Fibroblast of mammary gland (primary cell): ENCODE results near the gene RAP1A.
"Not testable (repeated sequence)": the region's sequence is repeated elsewhere in the genome, so short reads cannot be mapped to it uniquely, and the experiment has no call there.

Source experiments
- DNase-seq: peaks from one replicate; pipeline ENCODE4 v3.0.0-alpha.2; 2010; ENCODE audit warnings: low read depth
- H3K4me3 ChIP-seq: 2 replicates; pipeline ENCODE4 v1.5.1; 2011; ENCODE audit warnings: low read depth, mild to moderate bottlenecking, low read length, moderate library complexity; ENCODE audit not compliant: control insufficient read depth
- TF ChIP-seq, protein P1 (sequence below): conservative IDR thresholded peaks from 2 replicates; pipeline ENCODE4 v1.5.1; 2011; ENCODE audit warnings: low read depth, low read length, inconsistent platforms; ENCODE audit not compliant: control insufficient read depth, insufficient read depth

The RAP1A gene

DNA sequence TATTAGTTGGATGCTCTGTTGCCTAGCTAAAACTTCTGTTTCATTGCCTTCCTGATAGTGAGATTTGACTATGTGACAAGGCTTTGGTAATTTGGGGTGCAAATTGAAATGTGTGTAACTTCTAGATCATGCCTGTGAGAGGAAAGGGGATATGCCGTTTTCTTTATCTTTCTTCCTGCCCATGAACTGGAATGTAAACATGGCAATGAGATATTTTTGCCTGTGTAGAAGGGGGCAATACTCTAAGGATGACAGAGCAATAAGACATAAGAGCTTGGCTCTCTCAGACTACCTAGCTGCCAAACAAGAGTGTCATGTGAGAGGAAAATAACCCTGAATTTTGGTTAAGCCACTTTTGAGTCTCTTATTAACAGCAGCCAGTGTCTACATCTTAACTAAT, 49.7 kb downstream of the RAP1A start:
- TF ChIP-seq, protein P1, sequence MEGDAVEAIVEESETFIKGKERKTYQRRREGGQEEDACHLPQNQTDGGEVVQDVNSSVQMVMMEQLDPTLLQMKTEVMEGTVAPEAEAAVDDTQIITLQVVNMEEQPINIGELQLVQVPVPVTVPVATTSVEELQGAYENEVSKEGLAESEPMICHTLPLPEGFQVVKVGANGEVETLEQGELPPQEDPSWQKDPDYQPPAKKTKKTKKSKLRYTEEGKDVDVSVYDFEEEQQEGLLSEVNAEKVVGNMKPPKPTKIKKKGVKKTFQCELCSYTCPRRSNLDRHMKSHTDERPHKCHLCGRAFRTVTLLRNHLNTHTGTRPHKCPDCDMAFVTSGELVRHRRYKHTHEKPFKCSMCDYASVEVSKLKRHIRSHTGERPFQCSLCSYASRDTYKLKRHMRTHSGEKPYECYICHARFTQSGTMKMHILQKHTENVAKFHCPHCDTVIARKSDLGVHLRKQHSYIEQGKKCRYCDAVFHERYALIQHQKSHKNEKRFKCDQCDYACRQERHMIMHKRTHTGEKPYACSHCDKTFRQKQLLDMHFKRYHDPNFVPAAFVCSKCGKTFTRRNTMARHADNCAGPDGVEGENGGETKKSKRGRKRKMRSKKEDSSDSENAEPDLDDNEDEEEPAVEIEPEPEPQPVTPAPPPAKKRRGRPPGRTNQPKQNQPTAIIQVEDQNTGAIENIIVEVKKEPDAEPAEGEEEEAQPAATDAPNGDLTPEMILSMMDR = no peak
- no peak overlapping the region for H3K4me3 ChIP-seq
- no peak for DNase-seq

DNA sequence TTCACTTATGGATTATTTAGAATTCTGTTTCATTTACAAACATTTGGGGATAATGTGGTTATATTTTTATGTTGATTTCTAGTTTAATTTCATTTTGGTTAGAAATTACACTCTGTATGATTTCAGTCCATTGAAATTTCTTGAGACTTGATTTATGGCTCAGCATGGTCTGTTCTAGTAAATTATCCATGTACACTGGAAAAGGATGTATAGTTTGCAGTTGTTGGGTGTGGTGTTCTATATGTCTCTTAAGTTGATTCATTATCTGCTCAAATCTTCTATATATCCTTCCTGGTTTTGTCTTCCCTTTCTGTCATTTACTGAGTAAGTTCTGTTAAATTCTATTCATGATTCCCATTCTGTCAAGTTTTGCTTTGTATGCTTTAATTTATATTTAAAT, 52.3 kb downstream of the RAP1A start:
- TF ChIP-seq, protein P1 = no peak
- no peak overlapping the region for H3K4me3 ChIP-seq
- no peak for DNase-seq

DNA sequence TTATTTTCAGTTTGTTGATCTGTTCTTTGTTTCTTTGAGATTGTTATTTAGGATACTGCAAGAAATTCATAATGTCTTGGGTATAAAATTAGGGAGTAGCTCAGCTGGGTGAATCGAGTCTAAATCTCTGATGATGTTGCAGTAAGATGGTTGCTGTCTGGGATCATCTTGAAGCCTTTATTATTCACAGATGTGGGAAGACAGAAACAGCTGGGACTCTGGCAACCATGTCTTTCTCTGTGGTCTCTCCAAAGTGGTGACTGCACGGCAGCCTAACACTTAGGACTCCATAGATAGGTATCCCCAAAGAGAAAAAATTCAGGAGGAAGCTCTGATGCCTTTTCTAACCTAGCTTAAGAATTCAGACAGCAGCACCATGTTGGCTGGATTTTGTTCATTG, 52.7 kb downstream of the RAP1A start:
- H3K4me3 ChIP-seq = no peak overlapping the region
- TF ChIP-seq, protein P1 = no peak
- DNase-seq = peak; percentile 67

DNA sequence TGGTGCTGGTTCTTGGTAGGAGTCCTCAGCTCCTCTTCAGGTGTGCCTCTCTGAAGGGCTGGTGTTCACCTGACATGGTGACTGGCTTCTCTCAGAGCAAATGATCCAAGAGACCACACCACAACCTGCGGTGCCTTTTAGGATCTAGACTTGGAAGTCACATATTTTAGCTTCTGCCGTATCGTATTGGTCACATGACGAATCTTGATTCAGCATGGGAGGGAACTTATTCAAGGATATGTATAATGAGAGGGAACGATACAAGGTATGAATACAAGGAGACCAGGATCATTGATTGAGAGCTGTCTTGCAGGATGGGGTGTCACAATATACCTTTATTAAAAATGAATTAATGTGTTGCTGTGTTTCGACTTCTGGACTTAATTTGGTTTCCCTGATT, 58.0 kb downstream of the RAP1A start:
- H3K4me3 ChIP-seq = no peak overlapping the region
- TF ChIP-seq, protein P1 = no peak
- DNase-seq = no peak

DNA sequence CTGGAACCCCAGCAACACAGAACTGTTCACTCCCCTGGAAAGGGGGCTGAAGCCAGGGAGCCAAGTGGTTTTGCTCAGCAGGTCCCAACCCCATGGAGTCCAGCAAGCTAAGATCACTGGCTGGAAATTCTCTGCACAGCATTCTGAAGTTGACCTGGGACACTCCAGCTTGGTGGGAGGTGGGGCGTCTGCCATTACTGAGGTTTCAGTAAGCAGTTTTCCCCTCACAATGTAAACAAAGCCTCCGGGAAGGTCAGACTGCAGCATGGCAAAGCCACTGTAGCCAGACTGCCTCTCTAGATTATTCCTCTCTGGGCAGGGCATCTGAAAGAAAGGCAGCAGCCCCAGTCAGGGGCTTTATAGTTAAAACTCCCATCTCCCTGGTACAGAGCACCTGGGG, 60.0 kb downstream of the RAP1A start:
- no peak for DNase-seq
- no peak overlapping the region for H3K4me3 ChIP-seq
- TF ChIP-seq, protein P1 = no peak

DNA sequence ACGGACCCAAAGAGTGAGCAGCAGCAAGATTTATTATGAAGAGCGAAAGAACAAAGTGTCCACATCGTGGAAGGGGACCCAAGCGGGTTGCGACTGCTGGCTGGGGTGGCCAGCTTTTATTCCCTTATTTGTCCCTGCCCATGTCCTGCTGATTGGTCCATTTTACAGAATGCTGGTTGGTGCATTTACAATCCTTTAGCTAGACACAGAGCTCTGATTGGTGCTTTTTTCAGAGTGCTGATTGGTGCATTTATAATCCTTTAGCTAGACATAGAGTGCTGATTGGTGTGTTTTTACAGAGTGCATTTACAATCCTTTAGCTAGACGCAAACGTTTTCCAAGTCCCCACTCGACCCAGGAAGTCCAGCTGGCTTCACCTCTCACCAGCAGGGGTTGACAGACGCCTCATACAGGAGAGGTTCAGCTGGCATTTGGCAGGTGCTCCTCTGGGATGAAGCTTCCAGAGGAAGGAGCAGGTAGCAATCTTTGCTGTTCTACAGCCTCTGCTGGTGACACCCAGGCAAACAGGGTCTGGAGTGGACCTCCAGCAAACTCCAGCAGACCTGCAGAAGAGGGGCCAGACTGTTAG, 60.7 kb downstream of the RAP1A start:
- not testable (repeated sequence) for H3K4me3 ChIP-seq, DNase-seq

DNA sequence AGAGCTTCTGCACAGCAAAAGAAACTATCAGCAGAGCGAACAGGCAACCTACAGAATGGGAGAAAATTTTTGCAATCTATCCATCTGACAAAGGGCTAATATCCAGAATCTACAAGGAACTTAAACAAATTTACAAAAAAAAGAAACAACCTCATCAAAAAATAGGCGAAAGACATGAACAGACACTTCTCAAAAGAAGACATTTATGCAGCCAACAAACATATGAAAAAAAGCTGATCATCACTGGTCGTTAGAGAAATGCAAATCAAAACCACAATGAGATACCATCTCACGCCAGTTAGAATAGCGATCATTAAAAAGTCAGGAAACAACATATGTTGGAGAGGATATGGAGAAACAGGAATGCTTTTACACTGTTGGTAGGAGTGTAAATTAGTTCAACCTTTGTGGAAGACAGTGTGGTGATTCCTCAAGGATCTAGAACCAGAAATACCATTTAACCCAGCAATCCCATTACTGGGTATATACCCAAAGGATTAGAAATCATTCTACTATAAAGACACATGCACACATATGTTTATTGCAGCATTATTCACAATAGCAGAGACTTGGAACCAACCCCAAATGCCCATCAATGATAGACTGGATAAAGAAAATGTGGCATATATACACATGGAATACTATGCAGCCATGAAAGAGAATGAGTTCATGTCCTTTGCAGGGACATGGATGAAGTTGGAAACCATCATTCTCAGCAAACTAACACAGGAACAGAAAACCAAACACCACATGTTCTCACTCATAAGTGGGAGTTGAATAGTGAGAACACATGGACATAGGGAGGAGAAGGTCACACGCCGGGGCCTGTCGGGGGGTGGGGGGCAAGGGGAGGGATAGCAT, 65.9 kb downstream of the RAP1A start:
- DNase-seq, H3K4me3 ChIP-seq: not testable (repeated sequence)

DNA sequence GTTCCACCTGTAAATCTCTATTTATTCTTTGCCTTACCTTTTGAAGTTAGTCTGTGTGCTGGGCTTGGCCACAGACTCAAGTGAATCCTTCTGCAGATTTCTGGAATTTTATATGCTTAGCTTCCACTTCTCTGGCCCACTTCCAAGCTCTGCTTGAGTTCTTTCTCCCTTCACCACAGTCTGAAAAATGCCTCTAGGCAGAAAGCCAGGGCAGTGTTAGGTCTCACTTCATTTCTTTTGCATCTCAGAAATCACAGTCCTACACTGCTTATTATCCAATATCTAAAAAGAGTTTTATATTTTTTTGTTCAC, 70.7 kb downstream of the RAP1A start:
- no peak overlapping the region for H3K4me3 ChIP-seq
- TF ChIP-seq, protein P1 = no peak
- DNase-seq = peak; percentile 84
